ENCODE data around the gene HIP1R.

- TF ChIP-seq, protein P1, sequence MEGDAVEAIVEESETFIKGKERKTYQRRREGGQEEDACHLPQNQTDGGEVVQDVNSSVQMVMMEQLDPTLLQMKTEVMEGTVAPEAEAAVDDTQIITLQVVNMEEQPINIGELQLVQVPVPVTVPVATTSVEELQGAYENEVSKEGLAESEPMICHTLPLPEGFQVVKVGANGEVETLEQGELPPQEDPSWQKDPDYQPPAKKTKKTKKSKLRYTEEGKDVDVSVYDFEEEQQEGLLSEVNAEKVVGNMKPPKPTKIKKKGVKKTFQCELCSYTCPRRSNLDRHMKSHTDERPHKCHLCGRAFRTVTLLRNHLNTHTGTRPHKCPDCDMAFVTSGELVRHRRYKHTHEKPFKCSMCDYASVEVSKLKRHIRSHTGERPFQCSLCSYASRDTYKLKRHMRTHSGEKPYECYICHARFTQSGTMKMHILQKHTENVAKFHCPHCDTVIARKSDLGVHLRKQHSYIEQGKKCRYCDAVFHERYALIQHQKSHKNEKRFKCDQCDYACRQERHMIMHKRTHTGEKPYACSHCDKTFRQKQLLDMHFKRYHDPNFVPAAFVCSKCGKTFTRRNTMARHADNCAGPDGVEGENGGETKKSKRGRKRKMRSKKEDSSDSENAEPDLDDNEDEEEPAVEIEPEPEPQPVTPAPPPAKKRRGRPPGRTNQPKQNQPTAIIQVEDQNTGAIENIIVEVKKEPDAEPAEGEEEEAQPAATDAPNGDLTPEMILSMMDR (IDR thresholded peaks at IDR 0.05), result no peak
- no peak for TF ChIP-seq POLR2A (IDR thresholded peaks at IDR 0.05)
Measured at GRCh38 chr12:122889761-122890520, 54.7 kb downstream of the HIP1R start.

All from heart left ventricle (tissue), 13 donors.